NK-92 (cell line): ENCODE measurements around the gene CEP43.
"Not testable (repeated sequence)": the region's sequence is repeated elsewhere in the genome, so short reads cannot be mapped to it uniquely, and the experiment has no call there.

ENCODE experiments used
- DNase-seq: peaks from one replicate; lab custom pipeline; 2025; ENCODE audit not compliant: unreplicated experiment; lab: John Stamatoyannopoulos, UW

The CEP43 gene

GRCh38 chr6:166999145-166999883, at the start of gene CEP43:
CEP43 (plus strand) TSS chr6:166999397; CDS start chr6:166999413, 16 bp downstream.
- peak; percentile 20 for DNase-seq

GRCh38 chr6:166949528-166950442, 49.4 kb upstream of the CEP43 start:
- no peak for DNase-seq

GRCh38 chr6:166950443-166950821, 48.8 kb upstream of the CEP43 start:
- DNase-seq, result no peak

GRCh38 chr6:166950892-166951669, 48.1 kb upstream of the CEP43 start:
- not testable (repeated sequence) for DNase-seq

- no peak for DNase-seq
These were observed 47.5 kb upstream of the CEP43 start for GRCh38 chr6:166951670-166952060.

- no peak for DNase-seq
These were observed 47.1 kb upstream of the CEP43 start for GRCh38 chr6:166952121-166952520.

- no peak for DNase-seq
These were observed 46.4 kb upstream of the CEP43 start for GRCh38 chr6:166952567-166953486.

GRCh38 chr6:166954118-166954713, 45.0 kb upstream of the CEP43 start:
- DNase-seq, result no peak

GRCh38 chr6:166955121-166955864, 43.9 kb upstream of the CEP43 start:
- DNase-seq, result no peak

GRCh38 chr6:166955865-166956443, 43.2 kb upstream of the CEP43 start:
- DNase-seq, result no peak

- peak; percentile 70 for DNase-seq
These were observed 42.6 kb upstream of the CEP43 start, which contains the start of gene RNASET2 for GRCh38 chr6:166956444-166957086. RNASET2 (minus strand) TSS chr6:166956550; CDS start chr6:166956182, 368 bp downstream.

- no peak for DNase-seq
These were observed 42.0 kb upstream of the CEP43 start for GRCh38 chr6:166957087-166957804.

GRCh38 chr6:166957805-166958076, 41.5 kb upstream of the CEP43 start:
- no peak for DNase-seq

GRCh38 chr6:166958926-166959861, 40.0 kb upstream of the CEP43 start:
- DNase-seq, result no peak

- no peak for DNase-seq
These were observed 39.1 kb upstream of the CEP43 start for GRCh38 chr6:166959911-166960608.

GRCh38 chr6:166960609-166960978, 38.6 kb upstream of the CEP43 start:
- DNase-seq, result no peak
